HepG2 (cell line): ENCODE results near the gene KCNAB1.

Source experiments
- MAX ChIP-seq: IDR thresholded peaks from 2 replicates; pipeline ENCODE4 v1.6.1; 2012; ENCODE audit warnings: inconsistent platforms
- ZNF207 ChIP-seq: fragments of 450-650 bp; IDR thresholded peaks from 2 replicates; pipeline ENCODE4 v1.6.1; 2016; ENCODE audit warnings: antibody characterized with exemption, borderline replicate concordance
- ZNF274 ChIP-seq: sonication (generic); formaldehyde crosslinking; IDR thresholded peaks from 2 replicates; pipeline ENCODE4 v1.5.1; 2020; ENCODE audit warnings: mild to moderate bottlenecking, missing genetic modification reagents

- TF ChIP-seq MAX: no peak
- no peak for TF ChIP-seq ZNF274
- TF ChIP-seq ZNF207: no peak
These were observed 301.2 kb downstream of the KCNAB1 start for GRCh38 chr3:156421534-156421933.
